NOMO-1 treated with dmso at 0.1 percent for 144 hours (cell line): Measurements from ENCODE around the gene TAX1BP1.
"Not testable (repeated sequence)": the region's sequence is repeated elsewhere in the genome, so short reads cannot be mapped to it uniquely, and the experiment has no call there.

Experiments used
- DNase-seq: peaks from one replicate; lab custom pipeline; 2025; ENCODE audit not compliant: unreplicated experiment; lab: John Stamatoyannopoulos, UW

TAX1BP1 gene

GRCh38 chr7:27840760-27841364 lies 100.9 kb downstream of the TAX1BP1 start:
- DNase-seq, result no peak

- DNase-seq, result no peak
Measured at GRCh38 chr7:27842094-27842692, 102.2 kb downstream of the TAX1BP1 start.

GRCh38 chr7:27842851-27843250 lies 102.9 kb downstream of the TAX1BP1 start:
- no peak for DNase-seq

GRCh38 chr7:27843584-27844305 lies 103.8 kb downstream of the TAX1BP1 start:
- DNase-seq, result no peak

GRCh38 chr7:27846388-27846787 lies 106.4 kb downstream of the TAX1BP1 start:
- DNase-seq, result no peak

- no peak for DNase-seq
Measured at GRCh38 chr7:27850531-27850930, 110.6 kb downstream of the TAX1BP1 start.

GRCh38 chr7:27856703-27857485 lies 116.9 kb downstream of the TAX1BP1 start:
- DNase-seq, result not testable (repeated sequence)

GRCh38 chr7:27860800-27861199 lies 120.8 kb downstream of the TAX1BP1 start:
- no peak for DNase-seq

- no peak for DNase-seq
Measured at GRCh38 chr7:27861747-27862146, 121.8 kb downstream of the TAX1BP1 start.

GRCh38 chr7:27863880-27864279 lies 123.9 kb downstream of the TAX1BP1 start:
- DNase-seq, result no peak

- no peak for DNase-seq
Measured at GRCh38 chr7:27866256-27866655, 126.3 kb downstream of the TAX1BP1 start.

- no peak for DNase-seq
Measured at GRCh38 chr7:27866828-27867672, 127.1 kb downstream of the TAX1BP1 start.

- no peak for DNase-seq
Measured at GRCh38 chr7:27868131-27868550, 128.2 kb downstream of the TAX1BP1 start.

GRCh38 chr7:27869056-27869455 lies 129.1 kb downstream of the TAX1BP1 start:
- no peak for DNase-seq

- no peak for DNase-seq
Measured at GRCh38 chr7:27870595-27870994, 130.6 kb downstream of the TAX1BP1 start.

- no peak for DNase-seq
Measured at GRCh38 chr7:27871086-27871485, 131.1 kb downstream of the TAX1BP1 start.

- DNase-seq, result no peak
Measured at GRCh38 chr7:27871866-27872265, 131.9 kb downstream of the TAX1BP1 start.

GRCh38 chr7:27872356-27873275 lies 132.7 kb downstream of the TAX1BP1 start:
- no peak for DNase-seq
